ENCODE measurements around the gene ROBO3. TPM values are rescaled to one million over a fixed set of nuclear protein-coding genes. Genes with fewer than 3 reads are reported as not detected.

The ROBO3 gene
- total RNA-seq, 2 donors from 2014 or later, result 16.0 to 20.0 TPM

DNA sequence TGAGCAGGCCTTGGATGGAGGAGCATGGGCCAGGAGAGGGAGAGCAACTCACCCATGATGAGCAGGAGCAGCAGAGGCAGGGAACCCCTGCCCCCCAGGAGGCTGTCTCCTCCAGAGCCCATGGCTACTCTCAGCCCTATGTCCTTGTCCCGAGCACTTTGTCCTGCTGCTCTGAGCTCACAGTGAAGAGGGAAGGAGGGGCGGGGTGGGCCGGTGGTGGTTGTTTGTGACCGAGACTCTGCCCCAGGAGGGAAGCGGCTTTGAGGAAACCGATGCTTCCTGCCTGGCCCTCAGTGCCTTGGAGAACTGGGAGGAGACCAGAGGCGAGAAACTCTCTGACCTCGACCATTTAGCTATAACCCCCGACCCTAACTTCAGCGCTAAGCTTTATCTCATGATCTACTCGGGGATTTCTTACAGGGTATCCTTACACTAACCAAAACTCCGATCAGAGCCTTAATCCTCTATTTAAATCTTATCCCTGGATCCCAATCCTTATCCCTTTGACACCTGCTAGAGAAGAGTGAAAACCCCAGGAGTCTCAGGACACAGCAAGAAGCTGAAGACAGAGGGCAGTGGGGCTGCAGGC, 32.5 kb downstream of the ROBO3 start, which contains the start of gene ROBO4:
ROBO4 (minus strand) TSS at position 192 of the 589 bp plus-strand sequence; CDS start at position 122, 70 bp downstream.
- DNase-seq (ENCODE audit: low spot score), result no peak
- intact Hi-C loops (cut with DNase I), result no loop called here

DNA sequence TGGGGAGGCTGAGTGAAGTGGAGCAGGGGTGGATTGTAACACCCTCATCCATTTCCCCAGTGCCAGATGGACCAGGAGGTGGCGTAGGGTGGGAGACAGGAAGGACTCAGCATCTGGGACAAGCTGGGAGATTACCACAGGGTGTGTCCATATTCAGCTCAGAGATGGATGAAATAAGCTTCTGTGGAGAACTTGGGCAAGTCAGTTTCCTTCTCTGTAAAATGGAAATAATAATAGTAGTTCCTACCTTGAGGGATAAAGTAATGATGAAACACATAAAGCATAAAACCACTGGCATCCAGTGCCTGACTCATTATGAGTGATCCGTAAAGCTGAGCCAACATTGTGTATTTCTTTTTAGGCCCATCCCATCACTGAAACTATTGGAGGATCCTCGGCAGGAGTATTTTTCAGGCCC, 33.0 kb downstream of the ROBO3 start:
- no peak for DNase-seq (ENCODE audit: low spot score)
- intact Hi-C loops (cut with DNase I), result no loop called here

DNA sequence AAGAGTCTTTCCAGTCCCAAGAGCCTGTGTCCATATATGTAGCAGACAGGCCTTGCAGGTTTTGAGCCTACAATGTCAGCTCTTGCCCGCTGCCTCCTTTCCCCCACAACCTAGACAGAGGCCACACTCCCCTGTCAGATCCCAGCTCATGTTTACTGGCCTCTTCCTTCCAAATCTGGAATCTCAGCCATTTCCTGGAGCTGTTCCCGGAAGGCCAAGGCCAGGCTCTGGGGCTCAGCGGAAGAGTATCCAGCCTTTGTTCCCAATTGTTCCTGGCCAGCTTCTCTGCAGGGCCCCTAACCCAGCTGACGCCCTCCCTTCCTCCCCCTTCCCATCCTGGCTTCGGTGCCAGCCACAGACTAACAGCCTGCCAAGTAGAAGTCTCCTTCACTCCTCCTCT, 33.5 kb downstream of the ROBO3 start:
- DNase-seq (ENCODE audit: low spot score), result no peak
- intact Hi-C loops (cut with DNase I), result no loop called here

DNA sequence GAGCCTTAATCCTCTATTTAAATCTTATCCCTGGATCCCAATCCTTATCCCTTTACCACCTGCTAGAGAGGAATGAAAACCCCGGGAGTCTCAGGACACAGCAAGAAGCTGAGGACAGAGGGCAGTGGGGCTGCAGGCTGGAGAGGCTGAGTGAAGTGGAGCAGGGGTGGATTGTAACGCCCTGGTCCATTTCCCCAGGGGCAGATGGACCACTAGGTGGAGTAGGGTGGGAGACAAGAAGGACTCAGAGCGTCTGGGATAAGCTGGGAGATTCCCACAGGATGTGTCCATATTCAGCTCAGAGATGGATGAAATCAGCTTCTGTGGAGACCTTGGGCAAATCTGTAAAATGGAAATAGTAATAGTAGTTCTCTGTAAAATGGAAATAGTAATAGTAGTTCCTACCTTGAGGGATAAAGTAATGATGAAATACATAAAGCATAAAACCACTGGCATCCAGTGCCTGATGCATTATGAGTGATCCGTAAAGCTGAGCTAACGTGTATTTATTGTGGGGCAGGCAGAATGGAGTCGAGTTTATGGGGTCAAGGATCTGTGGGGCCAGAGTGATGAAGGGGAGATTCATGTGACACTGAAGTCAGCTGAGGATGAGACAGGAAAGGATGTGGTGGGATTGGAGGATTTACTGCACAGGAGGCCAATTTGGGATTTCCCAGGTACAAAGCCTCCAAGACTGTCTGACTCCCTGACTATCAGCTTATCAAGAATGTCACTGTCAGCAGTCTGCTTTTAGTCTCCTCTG, 34.3 kb downstream of the ROBO3 start:
- no peak for DNase-seq (ENCODE audit: low spot score)

DNA sequence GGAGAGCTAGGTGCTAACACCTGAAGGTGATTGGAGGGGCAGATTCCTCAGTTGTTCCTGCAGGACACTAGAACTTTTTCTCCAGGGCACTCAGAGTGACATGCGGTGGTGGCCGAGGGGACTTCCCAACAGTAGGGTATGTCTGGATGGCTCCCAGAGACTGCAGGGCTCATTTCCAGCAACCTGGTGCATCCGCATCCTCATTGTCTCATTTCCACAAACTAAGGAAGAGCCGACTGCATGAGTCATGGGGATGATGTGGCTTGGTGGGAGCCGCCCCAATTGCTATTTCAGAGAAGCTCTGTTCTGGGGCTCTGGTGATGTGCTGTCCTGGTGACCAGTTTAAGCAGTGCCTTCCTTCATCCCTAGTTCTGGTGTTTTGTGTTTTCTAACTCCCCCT, 35.2 kb downstream of the ROBO3 start:
- intact Hi-C loops (cut with DNase I), result no loop called here

More for the DNA sequence above, 34.3 kb downstream of the ROBO3 start:
- intact Hi-C loops (cut with DNase I), result no loop called here

DNA sequence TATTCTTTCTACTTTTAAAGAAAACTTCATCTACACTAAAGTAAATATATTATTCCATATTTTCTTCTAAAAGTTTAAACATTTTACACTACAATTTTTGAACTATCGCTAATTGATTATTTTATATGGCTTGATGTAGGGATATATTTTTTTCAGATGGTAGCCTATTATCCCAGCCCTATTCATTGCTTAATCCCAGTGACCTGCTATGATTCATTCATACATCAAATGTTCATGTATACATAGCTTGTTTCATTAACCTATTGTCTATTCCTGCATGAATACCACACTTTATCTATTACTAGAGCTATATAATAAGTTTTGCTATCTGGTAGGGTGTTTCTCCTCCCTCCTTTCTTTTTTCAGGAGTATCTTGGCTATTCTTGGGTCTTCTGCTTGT, 37.4 kb downstream of the ROBO3 start:
- intact Hi-C loops (cut with DNase I), result no loop called here

More for the DNA sequence above, 35.2 kb downstream of the ROBO3 start:
- peak; percentile 86 for DNase-seq (ENCODE audit: low spot score)

DNA sequence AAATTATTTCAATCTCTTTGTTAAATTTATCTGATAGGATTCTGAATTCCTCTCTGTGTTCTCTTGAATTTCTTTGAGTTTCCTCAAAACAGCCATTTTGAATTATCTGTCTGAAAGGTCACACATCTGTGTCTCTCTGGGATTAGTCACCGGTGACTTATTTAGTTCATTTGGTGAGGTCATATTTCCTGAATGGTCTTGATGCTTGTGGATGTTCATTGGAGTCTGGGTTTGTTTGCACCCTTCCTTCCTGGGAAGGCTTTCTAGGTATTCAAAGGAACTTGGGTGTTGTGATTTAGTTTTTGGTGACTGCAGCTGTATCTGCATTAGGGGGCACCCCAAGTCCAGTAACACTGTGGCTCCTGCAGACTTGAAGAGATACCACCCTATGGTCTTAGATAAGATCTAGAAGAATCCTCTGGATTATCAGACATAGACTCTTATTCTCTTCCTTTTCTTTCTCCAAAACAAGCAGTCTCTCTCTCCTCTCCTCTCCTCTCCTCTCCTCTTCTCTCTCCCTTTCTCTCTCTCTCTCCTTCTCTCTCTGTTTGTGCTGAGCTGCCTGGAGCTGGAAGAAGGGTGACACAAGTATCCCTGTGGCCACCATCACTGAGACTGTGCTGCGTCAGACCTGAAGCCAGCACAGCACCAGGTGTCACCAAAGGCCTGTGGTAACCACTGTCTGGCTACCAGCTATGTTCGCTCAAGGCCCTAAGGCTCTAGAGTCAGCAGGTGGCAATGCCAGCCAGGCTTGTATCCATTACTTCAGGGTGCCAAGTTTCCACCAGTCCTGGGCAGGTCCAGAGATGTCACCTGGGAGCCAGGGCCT, 50.5 kb downstream of the ROBO3 start:
- intact Hi-C loops (cut with DNase I), result no loop called here
- no peak for DNase-seq (ENCODE audit: low spot score)

More for the DNA sequence above, 37.4 kb downstream of the ROBO3 start:
- no peak for DNase-seq (ENCODE audit: low spot score)

DNA sequence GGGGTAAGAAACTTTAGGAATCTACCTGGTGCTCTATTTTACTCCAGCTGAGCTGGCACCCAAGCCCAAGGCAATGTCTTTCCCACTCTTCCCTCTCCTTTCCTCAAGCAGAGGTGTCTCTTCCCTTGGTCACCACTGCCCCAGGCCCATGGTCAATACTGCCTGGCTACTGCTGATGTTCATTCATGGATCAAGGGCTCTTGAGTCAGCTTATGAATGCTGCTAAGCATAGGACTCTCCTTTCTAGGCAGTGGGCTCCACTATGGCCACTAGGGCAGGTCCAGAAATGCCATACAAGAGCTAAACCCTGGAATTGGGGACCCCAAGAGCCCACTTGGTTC, 51.1 kb downstream of the ROBO3 start:
- DNase-seq (ENCODE audit: low spot score), result no peak
- intact Hi-C loops (cut with DNase I), result no loop called here

DNA sequence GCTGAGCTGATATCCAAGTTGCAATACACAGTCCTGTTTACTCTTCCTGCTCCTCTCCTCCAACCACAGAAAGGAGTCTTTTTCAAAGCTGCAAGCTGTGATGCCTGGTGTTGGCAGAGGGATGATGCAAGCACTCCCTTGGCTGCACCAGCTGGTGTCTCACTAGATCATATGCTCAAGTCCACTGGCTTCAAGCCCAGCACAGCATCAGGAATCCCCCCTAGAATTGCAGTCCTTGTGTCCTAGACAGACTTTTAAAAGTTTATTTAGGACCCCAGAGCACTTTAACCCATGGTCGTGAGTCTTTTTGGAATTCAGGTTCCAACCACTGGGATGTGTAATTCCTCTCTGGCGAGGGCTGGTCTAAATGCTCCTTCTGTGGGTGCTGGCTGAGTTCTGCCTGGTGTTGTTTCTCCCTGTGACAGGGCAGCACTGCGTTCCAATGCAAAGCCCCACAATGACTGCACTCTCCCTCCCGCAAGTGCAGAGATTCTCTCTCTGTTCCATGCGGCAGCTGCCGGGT, 51.9 kb downstream of the ROBO3 start:
- DNase-seq (ENCODE audit: low spot score), result no peak
- intact Hi-C loops (cut with DNase I), result no loop called here

DNA sequence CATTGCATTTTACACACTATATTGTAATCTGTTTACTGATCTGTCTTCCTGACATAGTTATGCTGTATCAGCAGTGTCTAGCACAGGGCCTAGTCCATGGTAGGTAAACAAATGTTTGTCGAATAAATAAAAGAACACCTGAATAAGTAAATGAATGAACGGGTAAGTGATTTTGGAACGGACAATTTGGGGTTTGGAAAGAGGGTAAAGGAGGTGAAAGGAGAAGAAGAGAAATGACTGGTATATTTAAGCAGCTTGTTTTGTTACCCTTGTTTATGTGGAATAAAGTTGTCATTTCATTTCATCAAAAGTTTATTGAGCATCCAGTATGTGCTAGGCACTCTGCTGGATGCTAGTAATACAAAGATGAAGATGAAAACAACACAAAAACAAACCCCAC, 53.7 kb downstream of the ROBO3 start, which contains the start of gene HEPN1:
HEPN1 (plus strand) TSS at position 301 of the 400 bp plus-strand sequence.
- no peak for DNase-seq (ENCODE audit: low spot score)
- intact Hi-C loops (cut with DNase I), result no loop called here

DNA sequence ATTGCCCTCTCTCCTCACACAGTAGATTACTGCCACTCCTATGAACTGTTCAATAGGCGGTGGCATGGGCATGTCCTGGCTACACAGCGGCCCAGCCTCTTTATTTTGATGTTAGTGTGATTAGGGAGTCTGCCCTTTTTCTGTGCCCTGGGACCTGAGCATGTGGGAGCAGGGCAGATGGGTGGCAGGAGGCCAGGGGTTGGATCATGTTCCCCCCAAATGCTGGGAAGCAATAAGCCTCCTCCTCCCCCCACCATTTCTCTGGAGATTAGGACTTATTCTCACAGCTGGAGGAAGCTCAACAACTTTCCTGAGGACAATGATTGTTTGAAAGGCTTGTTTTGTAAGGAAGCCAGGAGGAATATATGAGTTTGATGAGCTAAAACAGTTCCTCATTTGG, 54.7 kb downstream of the ROBO3 start:
- intact Hi-C loops (cut with DNase I), result loop anchor here in 1 of 2 donors (1.0 to 2.0 kb wide), 2 partner anchors 43 to 75 kb away; no protein-coding TSS in a partner anchor

DNA sequence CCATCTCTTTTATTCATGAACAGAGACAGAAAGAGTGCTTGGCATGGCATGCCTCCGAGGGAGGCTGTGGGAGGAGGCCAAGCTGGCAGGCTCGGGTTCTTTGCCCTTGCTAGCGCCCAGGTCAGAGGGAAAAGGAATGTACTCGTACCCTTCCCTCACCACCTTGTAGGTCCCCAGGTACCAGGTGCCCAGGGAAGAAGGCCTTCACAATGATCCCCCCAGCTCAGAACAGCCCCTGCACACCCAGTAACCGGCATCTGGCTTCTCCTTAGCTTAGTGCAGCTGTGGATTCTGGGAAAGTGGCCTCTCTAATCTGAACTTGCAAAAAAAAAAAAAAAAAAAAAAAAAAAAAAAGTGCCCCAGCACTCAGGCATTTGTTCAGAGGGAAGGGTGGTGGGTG, 55.1 kb downstream of the ROBO3 start:
- intact Hi-C loops (cut with DNase I), result loop anchor here in 1 of 2 donors (1.0 to 2.0 kb wide), 2 partner anchors 43 to 76 kb away; no protein-coding TSS in a partner anchor
- DNase-seq (ENCODE audit: low spot score), result no peak

More for the DNA sequence above, 54.7 kb downstream of the ROBO3 start:
- no peak for DNase-seq (ENCODE audit: low spot score)

DNA sequence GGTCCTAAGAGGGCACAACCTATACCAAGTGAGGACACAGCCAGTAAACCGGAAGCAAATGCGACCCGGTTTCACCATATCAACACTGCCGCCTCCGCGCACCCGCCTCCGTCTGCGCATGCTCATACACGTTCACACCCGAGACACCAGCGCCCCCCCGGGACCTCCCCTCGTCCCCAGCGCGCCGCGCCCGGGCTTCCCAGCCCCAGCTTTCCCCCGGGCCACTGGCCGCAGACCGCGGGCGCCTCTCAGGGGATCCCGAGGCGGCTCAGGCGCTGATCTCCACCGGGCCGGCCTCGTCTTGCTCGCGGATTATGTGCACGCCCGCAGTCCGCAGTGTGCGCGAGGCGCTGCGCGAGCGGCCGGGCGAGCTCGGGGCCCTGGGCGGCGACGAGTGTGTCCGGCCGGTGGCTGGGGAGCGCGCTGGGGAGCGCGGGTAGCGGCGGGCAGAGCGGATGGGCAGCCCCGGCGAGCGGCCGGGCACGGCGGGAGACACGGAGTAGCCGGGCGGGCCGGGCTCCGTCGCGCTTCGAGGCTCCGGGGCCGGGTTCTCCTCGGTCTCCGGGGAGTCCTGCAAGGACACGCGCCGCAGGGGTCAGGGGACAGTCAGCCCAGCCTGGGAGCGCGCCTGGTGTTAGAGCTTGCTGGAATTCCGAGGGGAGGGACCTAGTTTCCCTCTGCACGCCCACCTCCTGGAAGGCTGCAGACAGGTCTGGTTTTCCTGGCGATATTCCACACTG, 55.8 kb downstream of the ROBO3 start:
- intact Hi-C loops (cut with DNase I), result loop anchor here in 1 of 2 donors (1.0 to 2.0 kb wide), 2 partner anchors 44 to 76 kb away; no protein-coding TSS in a partner anchor
- DNase-seq (ENCODE audit: low spot score), result peak; percentile 91

DNA sequence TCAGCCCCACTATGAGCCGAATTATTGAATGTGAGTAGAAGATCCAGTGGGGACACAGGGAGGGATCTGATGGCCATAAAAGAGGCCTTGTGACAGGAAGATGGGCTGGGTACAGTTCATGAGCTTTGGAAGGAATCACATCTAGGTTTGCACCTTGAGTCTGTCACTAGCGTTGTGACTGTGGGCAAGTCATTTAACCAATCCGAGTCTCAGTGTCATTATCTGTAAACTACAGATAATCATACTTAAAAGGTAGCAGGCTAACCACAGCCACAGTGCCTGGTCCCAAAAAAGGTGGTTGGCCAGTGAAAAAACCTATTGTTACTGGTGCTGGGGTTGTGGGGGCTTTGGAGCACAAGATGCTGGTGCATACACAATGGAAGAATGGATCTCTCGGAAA, 57.6 kb downstream of the ROBO3 start:
- no peak for DNase-seq (ENCODE audit: low spot score)
- intact Hi-C loops (cut with DNase I), result no loop called here

DNA sequence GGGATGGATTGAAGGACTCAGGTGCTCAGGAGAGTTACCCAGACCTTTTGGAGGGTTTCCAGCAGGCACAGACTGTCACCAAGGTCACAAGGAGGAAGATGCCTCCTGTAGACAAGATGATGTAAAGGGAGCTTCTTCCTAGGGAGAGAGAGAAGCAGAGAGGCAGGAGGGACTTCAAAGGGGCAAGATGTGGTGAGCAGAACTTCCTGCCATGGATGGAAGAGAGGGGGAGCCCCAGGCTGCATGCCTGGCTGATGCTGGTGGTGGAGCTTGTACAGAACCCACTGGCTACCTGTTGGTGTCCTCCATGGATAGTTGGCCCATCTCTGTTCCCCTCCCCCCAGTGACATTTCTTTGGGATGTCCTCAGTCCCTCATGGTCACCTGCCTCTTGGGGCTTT, 58.1 kb downstream of the ROBO3 start:
- intact Hi-C loops (cut with DNase I), result no loop called here
- DNase-seq (ENCODE audit: low spot score), result no peak

DNA sequence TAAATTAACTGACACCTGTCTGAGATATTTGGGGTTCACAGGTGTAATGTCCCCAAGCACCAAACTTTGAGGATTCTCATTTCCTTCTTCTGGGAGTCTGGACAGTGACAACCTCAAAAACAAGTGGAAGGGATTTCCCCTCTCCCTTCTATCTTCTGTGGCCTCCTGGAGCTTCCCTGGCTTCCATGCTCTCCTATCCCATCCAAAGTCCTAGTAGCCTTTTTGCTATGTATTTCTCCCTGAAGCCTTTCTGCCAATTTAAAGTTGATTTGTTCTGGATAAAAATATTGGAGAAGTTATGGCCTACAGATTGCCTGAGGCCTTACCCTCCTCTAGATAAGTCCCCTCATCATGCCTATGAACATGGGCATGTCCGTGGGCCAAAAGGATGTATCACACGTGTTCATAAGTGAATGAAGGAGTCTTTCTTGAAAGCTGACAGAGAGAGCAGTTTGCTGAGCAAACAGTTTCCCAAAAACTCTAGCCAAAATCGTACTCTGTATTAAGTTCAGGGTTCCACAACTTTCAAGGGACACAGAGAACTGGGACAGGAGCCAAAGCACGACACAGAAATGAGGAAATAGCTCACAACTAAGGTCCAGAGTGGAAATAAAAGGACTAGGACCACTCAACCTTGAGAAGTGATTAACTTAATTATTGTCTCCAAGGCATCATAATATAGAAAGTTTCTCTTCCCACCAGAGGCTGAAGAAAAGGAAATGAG, 63.9 kb downstream of the ROBO3 start:
- intact Hi-C loops (cut with DNase I), result no loop called here
- no peak for DNase-seq (ENCODE audit: low spot score)

DNA sequence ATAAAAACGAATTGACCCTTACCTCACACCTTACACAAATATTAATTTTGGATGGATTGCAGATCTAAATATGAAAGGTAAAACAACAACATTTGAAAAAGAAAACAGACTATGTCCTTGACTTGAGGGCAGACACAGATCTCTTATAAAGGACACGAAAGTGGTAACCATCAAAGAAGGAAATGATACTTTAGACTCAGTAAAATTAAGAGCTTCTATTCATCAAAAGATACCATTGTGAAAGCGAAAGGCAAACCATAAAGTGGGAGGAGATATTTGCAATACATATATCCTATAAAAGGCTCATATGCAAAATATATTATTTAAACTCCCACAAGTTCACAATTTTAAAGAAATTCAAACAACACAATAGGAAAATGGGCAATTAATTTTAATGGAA, 65.6 kb downstream of the ROBO3 start:
- intact Hi-C loops (cut with DNase I), result no loop called here
- DNase-seq (ENCODE audit: low spot score), result no peak
